NT2/D1 (cell line): ENCODE results near the gene STRBP.

Experiments
- YY1 ChIP-seq: IDR thresholded peaks from 2 replicates; pipeline ENCODE4 v1.6.1; 2011; ENCODE audit not compliant: insufficient read length, insufficient read depth
- ZNF274 ChIP-seq: IDR thresholded peaks from 2 replicates; pipeline ENCODE4 v1.6.1; 2011; ENCODE audit warnings: mild to moderate bottlenecking, low read depth, low read length

- TF ChIP-seq YY1 (no peak), ZNF274 (no peak)
Measured at GRCh38 chr9:123268465-123269259, at the start of gene STRBP.
